GM23338 (cell line): Measurements from ENCODE around the gene MAP4K1. TPM values are rescaled to one million over a fixed set of nuclear protein-coding genes. Genes with fewer than 3 reads are reported as not detected.
A peak's percentile ranks its signal among the peaks of the same experiment; 100 is the strongest.

Experiments
- ATAC-seq: fragments of 200-7000 bp; cut with Tn5 transposase; 3 replicates; pipeline ENCODE4 v1.9.1; 2020
- DNase-seq: peaks from one replicate; pipeline ENCODE4 v3.0.0-alpha.2; 2015; ENCODE audit warnings: low spot score
- H2AFZ ChIP-seq: fragments of 200-600 bp; sonication (generic); 2 replicates; pipeline ENCODE4 v1.8.0; 2016; ENCODE audit warnings: antibody characterized with exemption, mild to moderate bottlenecking, moderate library complexity
- H3F3A ChIP-seq: fragments of 200-600 bp; sonication (generic); replicated peaks from 2 replicates; pipeline ENCODE4 v1.8.0; 2017; ENCODE audit warnings: antibody characterized with exemption, mixed run types, low read depth
- H3K27ac ChIP-seq: fragments of 200-600 bp; sonication (generic); 2 replicates; pipeline ENCODE4 v1.6.1; 2016; ENCODE audit warnings: low read depth
- H3K27me3 ChIP-seq: fragments of 200-600 bp; sonication (generic); 2 replicates; pipeline ENCODE4 v1.8.0; 2016; ENCODE audit warnings: mild to moderate bottlenecking, mixed run types, moderate library complexity; ENCODE audit not compliant: insufficient read depth
- H3K36me3 ChIP-seq: fragments of 200-600 bp; sonication (generic); 2 replicates; pipeline ENCODE4 v1.8.0; 2016; ENCODE audit warnings: mild to moderate bottlenecking; ENCODE audit not compliant: insufficient read depth
- H3K4me1 ChIP-seq: fragments of 200-600 bp; sonication (generic); 2 replicates; pipeline ENCODE4 v1.8.0; 2016; ENCODE audit warnings: mild to moderate bottlenecking, moderate library complexity; ENCODE audit not compliant: insufficient read depth
- H3K4me2 ChIP-seq: fragments of 200-600 bp; sonication (generic); 2 replicates; pipeline ENCODE4 v1.7.1; 2017; ENCODE audit warnings: mixed run types
- H3K4me3 ChIP-seq: fragments of 200-600 bp; sonication (generic); 2 replicates; pipeline ENCODE4 v1.6.1; 2016; ENCODE audit warnings: mixed run types
- H3K79me2 ChIP-seq: fragments of 200-600 bp; sonication (generic); replicated peaks from 2 replicates; pipeline ENCODE4 v1.8.0; 2017; ENCODE audit warnings: mild to moderate bottlenecking; ENCODE audit not compliant: insufficient read depth
- H3K9me2 ChIP-seq: fragments of 200-600 bp; sonication (generic); 2 replicates; pipeline ENCODE4 v1.8.0; 2017; ENCODE audit not compliant: insufficient read depth
- H4K20me1 ChIP-seq: fragments of 200-600 bp; sonication (generic); replicated peaks from 2 replicates; pipeline ENCODE4 v1.8.0; 2017; ENCODE audit warnings: mild to moderate bottlenecking; ENCODE audit not compliant: insufficient read depth
- H3K27ac Mint-ChIP-seq: 2 replicates; pipeline ENCODE4 v1.8.0; 2020; ENCODE audit warnings: inconsistent platforms, mild to moderate bottlenecking, moderate library complexity, mixed read lengths
- H3K27me3 Mint-ChIP-seq: 3 replicates; pipeline ENCODE4 v1.8.0; 2022; ENCODE audit warnings: low read depth, mild to moderate bottlenecking, moderate library complexity, mixed read lengths, inconsistent platforms; ENCODE audit not compliant: insufficient read depth, poor library complexity
- H3K36me3 Mint-ChIP-seq: 3 replicates; pipeline ENCODE4 v1.8.0; 2021; ENCODE audit warnings: low read depth, mild to moderate bottlenecking, inconsistent platforms, moderate library complexity, mixed read lengths
- H3K4me1 Mint-ChIP-seq: 3 replicates; pipeline ENCODE4 v1.8.0; 2020; ENCODE audit warnings: mild to moderate bottlenecking, inconsistent platforms, mixed read lengths
- H3K4me3 Mint-ChIP-seq: 3 replicates; pipeline ENCODE4 v1.8.0; 2021; ENCODE audit warnings: moderate library complexity, mild to moderate bottlenecking, inconsistent platforms, mixed read lengths
- H3K9me3 Mint-ChIP-seq: 3 replicates; pipeline ENCODE4 v1.8.0; 2020; ENCODE audit warnings: moderate library complexity, mild to moderate bottlenecking, inconsistent platforms, mixed read lengths
- CREB1 ChIP-seq: fragments of 250-450 bp; sonication (Bioruptor Pico); IDR thresholded peaks from 2 replicates; pipeline ENCODE4 v1.5.0; 2020; ENCODE audit warnings: low read depth, mild to moderate bottlenecking, moderate library complexity
- EZH2 ChIP-seq: fragments of 200-600 bp; sonication (generic); IDR thresholded peaks from one replicate; pipeline ENCODE4 v1.8.0; 2017; ENCODE audit warnings: antibody characterized with exemption, mild to moderate bottlenecking, low read depth; ENCODE audit not compliant: unreplicated experiment
- EZH2phosphoT487 ChIP-seq: fragments of 200-600 bp; sonication (generic); IDR thresholded peaks from one replicate; pipeline ENCODE4 v1.8.1; 2018; ENCODE audit warnings: antibody characterized with exemption; ENCODE audit not compliant: unreplicated experiment
- JUNB ChIP-seq: IDR thresholded peaks from one replicate; pipeline ENCODE4 v1.6.1; 2016; ENCODE audit warnings: antibody characterized with exemption; ENCODE audit not compliant: unreplicated experiment
- NANOG ChIP-seq: IDR thresholded peaks from 2 replicates; pipeline ENCODE4 v1.6.1; 2016; ENCODE audit warnings: antibody characterized with exemption, borderline replicate concordance
- POLR2AphosphoS5 ChIP-seq: IDR thresholded peaks from 2 replicates; pipeline ENCODE4 v1.6.1; 2016; ENCODE audit warnings: antibody characterized with exemption, low read depth
- STAT1 ChIP-seq: IDR thresholded peaks from one replicate; pipeline ENCODE4 v1.6.1; 2016; ENCODE audit warnings: antibody characterized with exemption; ENCODE audit not compliant: unreplicated experiment
- ZNF331 ChIP-seq: fragments of 250-450 bp; sonication (Bioruptor Pico); IDR thresholded peaks from 2 replicates; pipeline ENCODE4 v1.5.0; 2020; ENCODE audit warnings: low read depth, mild to moderate bottlenecking, moderate library complexity
- polyA plus RNA-seq: library from polyadenylated mRNA; unstranded; fragments of >200 nt; fragmentation: Nextera tagmentation; extraction: Ambion mirVana; gene quantifications from 2 replicates; pipeline ENCODE4 v1.2.1, GENCODE V29; 2016
- total RNA-seq: library from RNA; depleted of rRNA; stranded (reverse); fragments of >200 nt; shearing (Covaris generic); gene quantifications from 2 replicates; pipeline ENCODE4 v1.2.3, GENCODE V29; 2014
- TF ChIP-seq, protein P1 (sequence below), 2 experiments: fragments of 200-600 bp in 1 of 2; sonication (generic) in 1 of 2; conservative IDR thresholded peaks; 2 replicates each; pipeline versions ENCODE4 v1.5.1 to v1.6.1; 2016 to 2017; ENCODE audit warnings: antibody characterized with exemption in 2 of 2, low read depth in 2 of 2, mild to moderate bottlenecking in 2 of 2, moderate library complexity in 1 of 2
- TF ChIP-seq, protein P2 (sequence below): IDR thresholded peaks from 2 replicates; pipeline ENCODE4 v1.6.1; 2016; ENCODE audit warnings: antibody characterized with exemption
- TF ChIP-seq, protein P3 (sequence below): IDR thresholded peaks from one replicate; pipeline ENCODE4 v1.6.1; 2018; ENCODE audit warnings: antibody characterized with exemption; ENCODE audit not compliant: unreplicated experiment
- TF ChIP-seq, protein P4 (sequence below): fragments of 250-450 bp; sonication (Bioruptor Pico); IDR thresholded peaks from 2 replicates; pipeline ENCODE4 v1.5.0; 2020; ENCODE audit warnings: mild to moderate bottlenecking, moderate library complexity

MAP4K1 gene
- total and polyA plus RNA-seq, 2 experiments from 2014 or later, result 7.7 to 44.6 TPM

DNA sequence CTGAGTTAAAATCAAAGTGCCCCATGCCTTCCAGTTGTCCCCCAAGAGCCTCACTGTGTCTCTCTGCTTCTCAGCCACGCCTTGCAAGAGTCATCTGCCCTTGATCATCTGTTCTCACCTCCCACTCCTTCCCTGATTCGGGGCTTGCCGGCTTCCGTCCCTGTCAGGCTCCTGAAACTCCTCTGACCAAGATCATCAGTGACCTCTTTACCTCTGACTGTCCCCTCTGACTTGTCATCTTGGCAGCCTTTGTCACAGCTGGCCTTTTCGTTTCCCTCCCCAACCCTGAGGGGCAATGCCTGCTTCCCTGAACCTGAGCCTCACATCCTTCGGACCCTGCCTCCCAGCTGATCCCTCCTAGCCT is 66.3 kb downstream of the MAP4K1 start:
- Histone ChIP-seq H3F3A (no peaks in the 10 kb centered on the region), H3K4me2 (no peak overlapping the region), H4K20me1 (no peaks in the 10 kb centered on the region), H3K36me3 (peaks cover 7% of the 10 kb centered on the region; the same call in 1 of the 2 replicates), H3K9me2 (no peaks in the 10 kb centered on the region), H3K4me3 (no peak overlapping the region), H3K4me1 (no peaks in the 10 kb centered on the region), H2AFZ (no peak overlapping the region), H3K79me2 (no peaks in the 10 kb centered on the region), H3K27ac (no peak overlapping the region), H3K27me3 (no peaks in the 10 kb centered on the region)
- peaks cover 9% of the 10 kb centered on the region for H3K27me3 Mint-ChIP-seq
- no peaks in the 10 kb centered on the region for H3K9me3 Mint-ChIP-seq
- TF ChIP-seq, protein P1, sequence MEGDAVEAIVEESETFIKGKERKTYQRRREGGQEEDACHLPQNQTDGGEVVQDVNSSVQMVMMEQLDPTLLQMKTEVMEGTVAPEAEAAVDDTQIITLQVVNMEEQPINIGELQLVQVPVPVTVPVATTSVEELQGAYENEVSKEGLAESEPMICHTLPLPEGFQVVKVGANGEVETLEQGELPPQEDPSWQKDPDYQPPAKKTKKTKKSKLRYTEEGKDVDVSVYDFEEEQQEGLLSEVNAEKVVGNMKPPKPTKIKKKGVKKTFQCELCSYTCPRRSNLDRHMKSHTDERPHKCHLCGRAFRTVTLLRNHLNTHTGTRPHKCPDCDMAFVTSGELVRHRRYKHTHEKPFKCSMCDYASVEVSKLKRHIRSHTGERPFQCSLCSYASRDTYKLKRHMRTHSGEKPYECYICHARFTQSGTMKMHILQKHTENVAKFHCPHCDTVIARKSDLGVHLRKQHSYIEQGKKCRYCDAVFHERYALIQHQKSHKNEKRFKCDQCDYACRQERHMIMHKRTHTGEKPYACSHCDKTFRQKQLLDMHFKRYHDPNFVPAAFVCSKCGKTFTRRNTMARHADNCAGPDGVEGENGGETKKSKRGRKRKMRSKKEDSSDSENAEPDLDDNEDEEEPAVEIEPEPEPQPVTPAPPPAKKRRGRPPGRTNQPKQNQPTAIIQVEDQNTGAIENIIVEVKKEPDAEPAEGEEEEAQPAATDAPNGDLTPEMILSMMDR (conservative IDR thresholded peaks at IDR 0.05; ENCODE audit: low read depth in 2 of 2), result no peak
- TF ChIP-seq, protein P2, sequence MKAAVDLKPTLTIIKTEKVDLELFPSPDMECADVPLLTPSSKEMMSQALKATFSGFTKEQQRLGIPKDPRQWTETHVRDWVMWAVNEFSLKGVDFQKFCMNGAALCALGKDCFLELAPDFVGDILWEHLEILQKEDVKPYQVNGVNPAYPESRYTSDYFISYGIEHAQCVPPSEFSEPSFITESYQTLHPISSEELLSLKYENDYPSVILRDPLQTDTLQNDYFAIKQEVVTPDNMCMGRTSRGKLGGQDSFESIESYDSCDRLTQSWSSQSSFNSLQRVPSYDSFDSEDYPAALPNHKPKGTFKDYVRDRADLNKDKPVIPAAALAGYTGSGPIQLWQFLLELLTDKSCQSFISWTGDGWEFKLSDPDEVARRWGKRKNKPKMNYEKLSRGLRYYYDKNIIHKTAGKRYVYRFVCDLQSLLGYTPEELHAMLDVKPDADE, result no peak
- no peak for TF ChIP-seq EZH2phosphoT487
- TF ChIP-seq JUNB, result no peak
- TF ChIP-seq STAT1, result no peak
- TF ChIP-seq, protein P3, sequence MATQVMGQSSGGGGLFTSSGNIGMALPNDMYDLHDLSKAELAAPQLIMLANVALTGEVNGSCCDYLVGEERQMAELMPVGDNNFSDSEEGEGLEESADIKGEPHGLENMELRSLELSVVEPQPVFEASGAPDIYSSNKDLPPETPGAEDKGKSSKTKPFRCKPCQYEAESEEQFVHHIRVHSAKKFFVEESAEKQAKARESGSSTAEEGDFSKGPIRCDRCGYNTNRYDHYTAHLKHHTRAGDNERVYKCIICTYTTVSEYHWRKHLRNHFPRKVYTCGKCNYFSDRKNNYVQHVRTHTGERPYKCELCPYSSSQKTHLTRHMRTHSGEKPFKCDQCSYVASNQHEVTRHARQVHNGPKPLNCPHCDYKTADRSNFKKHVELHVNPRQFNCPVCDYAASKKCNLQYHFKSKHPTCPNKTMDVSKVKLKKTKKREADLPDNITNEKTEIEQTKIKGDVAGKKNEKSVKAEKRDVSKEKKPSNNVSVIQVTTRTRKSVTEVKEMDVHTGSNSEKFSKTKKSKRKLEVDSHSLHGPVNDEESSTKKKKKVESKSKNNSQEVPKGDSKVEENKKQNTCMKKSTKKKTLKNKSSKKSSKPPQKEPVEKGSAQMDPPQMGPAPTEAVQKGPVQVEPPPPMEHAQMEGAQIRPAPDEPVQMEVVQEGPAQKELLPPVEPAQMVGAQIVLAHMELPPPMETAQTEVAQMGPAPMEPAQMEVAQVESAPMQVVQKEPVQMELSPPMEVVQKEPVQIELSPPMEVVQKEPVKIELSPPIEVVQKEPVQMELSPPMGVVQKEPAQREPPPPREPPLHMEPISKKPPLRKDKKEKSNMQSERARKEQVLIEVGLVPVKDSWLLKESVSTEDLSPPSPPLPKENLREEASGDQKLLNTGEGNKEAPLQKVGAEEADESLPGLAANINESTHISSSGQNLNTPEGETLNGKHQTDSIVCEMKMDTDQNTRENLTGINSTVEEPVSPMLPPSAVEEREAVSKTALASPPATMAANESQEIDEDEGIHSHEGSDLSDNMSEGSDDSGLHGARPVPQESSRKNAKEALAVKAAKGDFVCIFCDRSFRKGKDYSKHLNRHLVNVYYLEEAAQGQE, result no peak
- TF ChIP-seq, protein P4, sequence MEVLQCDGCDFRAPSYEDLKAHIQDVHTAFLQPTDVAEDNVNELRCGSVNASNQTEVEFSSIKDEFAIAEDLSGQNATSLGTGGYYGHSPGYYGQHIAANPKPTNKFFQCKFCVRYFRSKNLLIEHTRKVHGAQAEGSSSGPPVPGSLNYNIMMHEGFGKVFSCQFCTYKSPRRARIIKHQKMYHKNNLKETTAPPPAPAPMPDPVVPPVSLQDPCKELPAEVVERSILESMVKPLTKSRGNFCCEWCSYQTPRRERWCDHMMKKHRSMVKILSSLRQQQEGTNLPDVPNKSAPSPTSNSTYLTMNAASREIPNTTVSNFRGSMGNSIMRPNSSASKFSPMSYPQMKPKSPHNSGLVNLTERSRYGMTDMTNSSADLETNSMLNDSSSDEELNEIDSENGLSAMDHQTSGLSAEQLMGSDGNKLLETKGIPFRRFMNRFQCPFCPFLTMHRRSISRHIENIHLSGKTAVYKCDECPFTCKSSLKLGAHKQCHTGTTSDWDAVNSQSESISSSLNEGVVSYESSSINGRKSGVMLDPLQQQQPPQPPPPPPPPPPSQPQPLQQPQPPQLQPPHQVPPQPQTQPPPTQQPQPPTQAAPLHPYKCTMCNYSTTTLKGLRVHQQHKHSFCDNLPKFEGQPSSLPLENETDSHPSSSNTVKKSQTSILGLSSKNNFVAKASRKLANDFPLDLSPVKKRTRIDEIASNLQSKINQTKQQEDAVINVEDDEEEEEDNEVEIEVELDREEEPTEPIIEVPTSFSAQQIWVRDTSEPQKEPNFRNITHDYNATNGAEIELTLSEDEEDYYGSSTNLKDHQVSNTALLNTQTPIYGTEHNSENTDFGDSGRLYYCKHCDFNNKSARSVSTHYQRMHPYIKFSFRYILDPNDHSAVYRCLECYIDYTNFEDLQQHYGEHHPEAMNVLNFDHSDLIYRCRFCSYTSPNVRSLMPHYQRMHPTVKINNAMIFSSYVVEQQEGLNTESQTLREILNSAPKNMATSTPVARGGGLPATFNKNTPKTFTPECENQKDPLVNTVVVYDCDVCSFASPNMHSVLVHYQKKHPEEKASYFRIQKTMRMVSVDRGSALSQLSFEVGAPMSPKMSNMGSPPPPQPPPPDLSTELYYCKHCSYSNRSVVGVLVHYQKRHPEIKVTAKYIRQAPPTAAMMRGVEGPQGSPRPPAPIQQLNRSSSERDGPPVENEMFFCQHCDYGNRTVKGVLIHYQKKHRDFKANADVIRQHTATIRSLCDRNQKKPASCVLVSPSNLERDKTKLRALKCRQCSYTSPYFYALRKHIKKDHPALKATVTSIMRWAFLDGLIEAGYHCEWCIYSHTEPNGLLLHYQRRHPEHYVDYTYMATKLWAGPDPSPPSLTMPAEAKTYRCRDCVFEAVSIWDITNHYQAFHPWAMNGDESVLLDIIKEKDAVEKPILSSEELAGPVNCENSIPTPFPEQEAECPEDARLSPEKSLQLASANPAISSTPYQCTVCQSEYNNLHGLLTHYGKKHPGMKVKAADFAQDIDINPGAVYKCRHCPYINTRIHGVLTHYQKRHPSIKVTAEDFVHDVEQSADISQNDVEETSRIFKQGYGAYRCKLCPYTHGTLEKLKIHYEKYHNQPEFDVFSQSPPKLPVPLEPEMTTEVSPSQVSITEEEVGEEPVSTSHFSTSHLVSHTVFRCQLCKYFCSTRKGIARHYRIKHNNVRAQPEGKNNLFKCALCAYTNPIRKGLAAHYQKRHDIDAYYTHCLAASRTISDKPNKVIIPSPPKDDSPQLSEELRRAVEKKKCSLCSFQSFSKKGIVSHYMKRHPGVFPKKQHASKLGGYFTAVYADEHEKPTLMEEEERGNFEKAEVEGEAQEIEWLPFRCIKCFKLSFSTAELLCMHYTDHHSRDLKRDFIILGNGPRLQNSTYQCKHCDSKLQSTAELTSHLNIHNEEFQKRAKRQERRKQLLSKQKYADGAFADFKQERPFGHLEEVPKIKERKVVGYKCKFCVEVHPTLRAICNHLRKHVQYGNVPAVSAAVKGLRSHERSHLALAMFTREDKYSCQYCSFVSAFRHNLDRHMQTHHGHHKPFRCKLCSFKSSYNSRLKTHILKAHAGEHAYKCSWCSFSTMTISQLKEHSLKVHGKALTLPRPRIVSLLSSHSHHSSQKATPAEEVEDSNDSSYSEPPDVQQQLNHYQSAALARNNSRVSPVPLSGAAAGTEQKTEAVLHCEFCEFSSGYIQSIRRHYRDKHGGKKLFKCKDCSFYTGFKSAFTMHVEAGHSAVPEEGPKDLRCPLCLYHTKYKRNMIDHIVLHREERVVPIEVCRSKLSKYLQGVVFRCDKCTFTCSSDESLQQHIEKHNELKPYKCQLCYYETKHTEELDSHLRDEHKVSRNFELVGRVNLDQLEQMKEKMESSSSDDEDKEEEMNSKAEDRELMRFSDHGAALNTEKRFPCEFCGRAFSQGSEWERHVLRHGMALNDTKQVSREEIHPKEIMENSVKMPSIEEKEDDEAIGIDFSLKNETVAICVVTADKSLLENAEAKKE (CRISPR knock-in tag), result no peak
- TF ChIP-seq CREB1 (CRISPR knock-in tag), result no peak
- TF ChIP-seq EZH2, result no peak
- no peak for TF ChIP-seq POLR2AphosphoS5
- no peak for TF ChIP-seq NANOG
- no peak for TF ChIP-seq ZNF331 (CRISPR knock-in tag)
- no peak for ATAC-seq
- H3K27ac Mint-ChIP-seq, result peak overlapping the region; percentile 11; the same call in 1 of the 2 replicates
- H3K4me3 Mint-ChIP-seq, result no peak overlapping the region; the same call in 2 of the 3 replicates
- no peak for DNase-seq
- H3K4me1 Mint-ChIP-seq, result peaks cover 3% of the 10 kb centered on the region; the same call in 1 of the 3 replicates
- H3K36me3 Mint-ChIP-seq, result peaks cover 51% of the 10 kb centered on the region
